HG03103 (cell line): ENCODE results near the gene HCFC1R1.
"Not testable (repeated sequence)": the region's sequence is repeated elsewhere in the genome, so short reads cannot be mapped to it uniquely, and the experiment has no call there.

Source experiments
- ATAC-seq: cut with Tn5 transposase; IDR thresholded peaks from one replicate; pipeline ENCODE4 v1.9.1; 2021; ENCODE audit warnings: low read depth; ENCODE audit not compliant: unreplicated experiment

The HCFC1R1 gene

DNA sequence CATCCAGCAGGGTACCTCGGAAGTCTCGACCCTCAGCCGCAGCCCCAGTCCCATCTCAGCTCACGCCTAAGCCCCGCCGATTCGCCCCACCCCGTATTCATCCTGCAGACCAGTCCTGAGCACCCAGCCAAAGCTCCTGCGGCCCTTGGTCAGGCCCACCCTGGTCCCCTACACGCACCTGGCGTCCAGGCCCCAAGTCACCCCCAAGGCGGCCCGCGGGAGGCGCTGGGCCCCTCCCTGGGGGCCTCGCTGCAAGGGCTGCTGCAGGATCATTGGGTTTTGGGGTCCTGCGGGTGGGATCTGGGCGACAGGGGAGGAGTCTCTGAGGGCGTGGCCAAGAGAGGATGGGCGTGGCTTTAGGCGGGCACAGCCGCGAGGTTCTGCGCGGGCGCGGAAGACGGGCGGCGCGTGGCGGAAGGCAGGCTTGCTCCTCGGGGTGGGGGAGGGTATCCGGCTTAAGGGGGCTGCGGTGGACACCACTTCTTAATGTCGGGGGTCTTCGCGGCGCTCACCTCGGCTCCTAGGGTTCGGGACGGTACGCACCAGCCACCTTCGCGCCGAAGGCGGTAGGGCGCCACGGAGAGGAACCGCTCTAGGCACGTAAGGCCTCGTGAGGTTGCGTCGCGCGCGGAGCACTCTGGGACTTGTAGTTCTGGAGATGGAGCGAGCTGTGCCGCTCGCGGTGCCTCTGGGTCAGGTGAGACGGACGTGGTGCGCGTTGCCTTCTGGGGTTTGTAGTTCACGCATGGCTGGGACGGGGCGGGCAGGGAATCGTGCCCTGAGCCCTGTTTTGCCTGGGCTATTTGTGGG lies at the start of gene HCFC1R1, which contains the start of gene THOC6:
Gene HCFC1R1 (minus strand): TSS at position 274 of the 810 bp plus-strand sequence. CDS start 1 bp downstream, at position 273.
Gene THOC6 (plus strand): TSS at position 367 of the 810 bp plus-strand sequence. CDS start 292 bp downstream, at position 659.
- peak; percentile 59 for ATAC-seq

GRCh38 chr16:3073448-3073847 lies 49.7 kb upstream of the HCFC1R1 start:
- ATAC-seq, result no peak

DNA sequence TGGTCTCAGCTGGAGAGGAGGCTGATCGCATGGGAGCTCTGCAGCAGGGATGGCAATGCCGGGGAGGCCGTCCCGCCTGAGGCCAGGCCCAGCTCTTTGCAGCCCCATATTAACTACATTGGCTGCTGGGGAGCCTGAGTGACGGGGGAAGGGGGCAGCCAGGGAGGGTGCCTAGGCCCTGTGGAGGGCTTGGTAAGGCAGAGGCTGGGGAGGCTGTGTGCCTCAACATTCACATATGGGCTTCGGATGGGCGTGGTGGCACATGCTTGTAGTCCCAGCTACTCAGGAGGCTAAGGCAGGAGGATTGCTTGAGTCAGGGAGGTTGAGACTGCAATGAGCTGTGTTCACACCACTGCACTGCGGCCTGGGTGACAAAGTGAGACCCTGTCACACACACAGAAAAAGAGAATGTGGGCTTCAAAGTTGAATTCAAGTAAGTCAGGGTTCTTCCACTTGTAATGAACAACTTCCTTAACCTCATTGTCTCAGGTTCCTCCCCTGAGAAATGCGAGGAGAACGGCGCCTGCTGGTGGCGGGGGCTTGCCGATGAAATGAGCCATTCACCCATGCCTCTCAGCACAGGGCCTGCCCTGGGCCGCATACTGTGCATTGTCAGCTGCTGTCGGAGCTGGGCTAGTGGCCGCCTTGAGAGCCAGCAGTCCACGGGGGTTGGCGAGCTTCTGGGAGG lies 49.0 kb upstream of the HCFC1R1 start:
- ATAC-seq, result not testable (repeated sequence)

DNA sequence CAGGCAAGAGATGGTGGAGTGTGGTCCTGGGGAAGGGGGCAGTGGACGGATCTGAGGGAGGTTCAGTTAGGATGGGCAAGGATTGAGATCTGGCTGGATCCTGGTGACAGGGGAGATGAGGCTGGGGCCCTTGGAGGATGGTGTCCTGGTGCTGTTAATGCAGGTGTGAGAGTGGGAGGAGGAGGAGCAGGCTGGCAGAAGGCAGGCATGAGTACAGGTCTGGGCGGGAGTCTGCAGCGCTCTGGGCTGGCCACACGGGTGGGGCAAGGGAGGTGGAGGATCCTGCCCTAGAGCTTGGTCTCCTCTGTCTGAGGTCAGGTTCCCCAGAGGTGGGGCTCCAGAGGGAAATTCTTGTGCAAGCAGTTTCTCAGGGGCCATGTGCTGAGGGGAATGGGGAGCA lies 48.4 kb upstream of the HCFC1R1 start:
- not testable (repeated sequence) for ATAC-seq

DNA sequence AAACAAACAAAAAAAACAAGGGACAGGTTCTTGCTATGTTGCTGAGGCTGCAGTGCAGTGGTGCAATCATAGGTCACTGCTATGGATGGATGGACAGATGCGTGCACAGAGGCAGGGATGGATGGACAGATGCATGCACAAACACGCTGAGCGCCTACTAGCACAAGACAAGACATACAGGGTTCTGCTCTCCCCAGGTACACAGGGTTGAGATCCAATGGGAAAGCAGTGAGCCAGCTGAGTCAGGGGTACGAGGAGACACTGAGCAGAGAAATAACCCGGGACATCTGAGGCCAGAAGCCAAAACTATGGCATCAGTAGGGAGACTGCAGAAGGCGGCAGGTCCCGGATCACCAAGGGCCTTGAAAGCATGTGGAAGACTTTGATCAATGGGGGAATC lies 47.9 kb upstream of the HCFC1R1 start:
- no peak for ATAC-seq

GRCh38 chr16:3070608-3071111 lies 46.9 kb upstream of the HCFC1R1 start:
- ATAC-seq, result no peak

- ATAC-seq, result not testable (repeated sequence)
Observed at GRCh38 chr16:3069146-3069545, 45.4 kb upstream of the HCFC1R1 start.

- ATAC-seq, result no peak
Observed at GRCh38 chr16:3068487-3068886, 44.7 kb upstream of the HCFC1R1 start.

DNA sequence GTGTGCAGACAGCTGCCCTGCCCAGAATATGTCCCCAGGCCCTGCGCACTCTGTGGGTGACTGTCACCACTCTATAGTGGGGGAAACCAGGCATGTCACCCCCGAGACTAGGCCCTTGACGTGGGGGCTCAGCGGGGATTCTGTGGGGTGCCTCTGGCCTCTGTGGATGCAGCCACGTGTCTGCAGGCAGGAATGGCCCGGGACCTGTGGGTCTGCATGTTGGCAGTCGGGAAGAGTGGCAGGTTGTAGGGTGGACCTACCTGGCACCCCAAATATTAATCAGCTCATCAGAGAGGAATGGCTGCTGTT lies 42.7 kb upstream of the HCFC1R1 start:
- no peak for ATAC-seq

DNA sequence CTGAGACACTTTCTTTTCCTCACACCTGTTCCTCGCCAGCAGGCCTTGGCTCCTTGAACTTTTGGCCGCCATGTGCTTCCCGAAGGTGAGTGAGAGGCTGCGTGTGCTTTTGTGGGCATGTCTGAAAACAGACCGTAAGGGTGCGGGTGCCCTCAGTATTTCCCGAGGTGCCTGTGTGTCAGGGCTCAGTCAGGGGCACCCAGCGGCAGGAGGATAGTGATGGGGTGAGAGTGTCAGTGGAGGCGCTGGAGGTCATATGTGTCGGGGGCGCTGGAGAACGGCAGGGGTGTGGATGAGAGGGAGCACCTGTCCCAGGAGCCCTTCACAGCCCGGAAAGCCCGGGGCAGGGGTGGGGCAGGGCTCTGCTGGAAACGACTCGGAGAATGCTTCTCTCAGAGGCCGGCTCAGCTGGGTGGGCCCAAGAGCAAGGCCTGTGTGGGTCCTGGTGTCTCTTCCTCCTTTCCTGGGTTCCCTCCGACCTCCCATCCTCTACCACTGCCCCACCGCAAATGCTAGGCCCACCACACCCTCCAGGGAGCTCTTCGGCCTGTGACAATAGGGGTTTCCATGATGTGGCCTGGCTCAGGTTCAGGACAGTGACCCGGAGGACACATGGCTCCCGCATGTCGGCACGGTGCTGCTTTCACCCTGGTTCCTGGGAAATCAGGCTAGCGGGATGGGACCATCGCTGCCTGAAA lies 42.1 kb upstream of the HCFC1R1 start:
- no peak for ATAC-seq

DNA sequence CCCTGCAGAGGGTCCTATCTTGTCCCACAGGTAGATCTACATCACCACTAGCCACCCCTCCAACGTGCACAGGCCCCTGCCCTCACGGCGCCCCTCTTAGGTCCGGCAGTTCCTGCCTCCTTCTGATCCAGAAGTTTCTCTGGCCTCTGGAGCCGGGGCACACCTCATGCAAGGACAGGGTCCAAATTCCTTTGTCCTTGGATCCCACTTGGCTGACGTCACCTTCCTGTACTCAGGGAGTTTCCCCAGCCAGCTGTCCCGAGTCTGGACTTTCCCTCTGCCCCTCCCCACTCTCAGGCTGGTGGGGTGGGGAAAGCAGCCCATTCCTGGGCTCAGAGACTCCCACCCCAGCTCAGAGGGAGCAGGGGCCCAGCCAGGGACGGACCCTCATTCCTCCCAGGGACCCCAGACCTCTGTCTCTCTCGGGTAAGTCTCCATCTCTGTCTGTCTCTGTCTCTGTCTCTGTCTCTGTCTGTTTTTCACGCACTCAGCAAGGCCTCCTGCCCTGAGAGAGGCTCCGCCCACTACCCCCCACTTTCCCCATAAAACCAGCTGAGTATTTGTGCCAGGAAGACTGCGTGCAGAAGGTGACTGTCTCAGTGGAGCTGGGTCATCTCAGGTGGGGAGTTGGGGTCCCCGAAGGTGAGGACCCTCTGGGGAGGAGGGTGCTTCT lies 41.5 kb upstream of the HCFC1R1 start, which contains the start of gene IL32:
Gene IL32 (plus strand): TSS at position 572 of the 673 bp plus-strand sequence. CDS start 172 bp downstream, outside the sequence.
- ATAC-seq, result no peak

DNA sequence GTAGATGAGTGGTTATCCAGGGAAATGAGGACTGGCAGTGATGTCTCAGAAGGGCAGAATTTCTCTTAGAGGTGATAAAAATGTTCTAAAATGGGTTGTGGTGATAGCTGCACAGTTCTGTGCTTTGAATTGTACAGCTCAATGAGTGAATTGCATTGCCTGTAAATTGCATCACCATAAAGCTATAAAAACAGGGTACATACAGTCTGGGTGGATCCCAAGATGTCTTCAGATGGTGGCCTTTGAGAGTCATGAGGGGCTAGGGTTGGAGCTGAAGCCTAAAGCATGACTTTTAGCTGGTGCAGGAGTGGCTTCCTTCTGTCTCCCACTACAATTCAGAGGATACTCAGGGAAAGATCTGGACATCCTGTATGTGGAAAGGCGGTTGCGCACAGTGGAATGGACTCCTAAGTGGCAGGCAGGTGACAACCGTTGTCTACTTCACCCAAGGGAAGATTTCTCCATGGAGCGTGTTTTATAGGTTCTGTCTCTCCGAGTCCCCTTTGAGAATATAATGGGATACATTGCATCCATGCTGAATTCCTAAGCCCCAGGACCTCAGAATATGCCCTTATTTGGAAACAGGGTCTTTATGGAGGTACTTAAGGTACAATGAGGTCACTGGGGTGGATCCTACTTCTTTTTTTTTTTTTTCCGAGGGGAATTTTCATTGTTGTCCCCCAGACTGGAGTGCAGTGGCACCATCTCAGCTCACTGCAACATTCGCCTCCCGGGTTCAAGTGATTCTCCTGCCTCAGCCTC lies 40.1 kb upstream of the HCFC1R1 start:
- no peak for ATAC-seq

DNA sequence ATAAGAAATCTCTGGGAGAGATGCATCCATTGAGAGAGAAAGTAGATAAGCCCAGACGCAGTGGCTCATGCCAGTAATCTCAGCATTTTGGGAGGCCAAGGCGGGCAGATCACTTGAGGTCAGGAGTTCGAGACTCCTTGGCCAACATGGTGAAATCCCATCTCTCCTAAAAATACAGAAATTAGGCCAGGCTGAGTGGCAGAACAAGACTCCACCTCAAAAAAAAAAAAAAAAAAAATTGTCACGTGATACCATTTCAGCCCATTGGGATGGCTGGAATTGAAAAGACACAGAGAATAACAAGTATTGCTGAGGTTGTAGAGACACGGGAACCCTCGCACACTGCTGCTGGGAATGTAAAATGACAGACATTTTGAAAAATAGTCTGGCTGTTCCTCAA lies 38.8 kb upstream of the HCFC1R1 start:
- no peak for ATAC-seq

DNA sequence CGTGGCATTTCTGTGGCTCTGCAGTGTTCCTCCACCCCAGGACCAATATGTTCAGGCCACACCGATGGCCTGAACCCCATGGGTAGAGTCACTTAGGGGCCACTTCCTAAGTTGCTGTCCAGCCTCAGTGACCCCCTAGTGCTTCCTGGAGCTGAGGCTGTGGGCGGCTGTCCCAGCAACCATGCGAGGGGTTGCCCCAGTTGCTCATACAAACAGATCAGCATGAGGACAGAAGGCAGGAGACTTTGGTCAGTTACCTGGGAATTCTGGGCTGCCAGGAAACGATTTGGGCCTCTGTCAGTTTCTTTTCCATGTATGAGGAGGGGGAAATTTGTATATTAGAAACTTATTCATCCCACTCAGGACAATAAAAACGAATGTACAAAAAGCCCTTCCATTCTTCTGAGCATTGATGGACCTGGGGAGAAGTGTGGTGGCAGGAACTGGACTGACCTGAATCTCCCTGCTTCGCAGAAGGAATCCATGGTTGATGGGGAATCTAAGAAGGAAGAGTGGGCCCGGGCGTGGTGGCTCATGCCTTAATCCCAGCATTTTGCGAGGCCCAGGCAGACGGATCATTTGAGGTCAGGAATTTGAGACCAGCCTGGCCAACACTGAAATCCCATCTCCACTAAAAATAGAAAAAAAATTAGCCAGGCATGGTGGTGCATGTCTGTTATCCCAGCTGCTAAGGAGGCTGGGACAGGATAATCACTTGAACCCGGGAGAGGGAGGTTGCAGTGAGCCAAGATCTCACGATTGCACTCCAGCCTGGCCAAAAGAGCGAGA lies 36.8 kb upstream of the HCFC1R1 start:
- ATAC-seq, result no peak

- no peak for ATAC-seq
Observed at GRCh38 chr16:3059723-3060242, 36.0 kb upstream of the HCFC1R1 start.

DNA sequence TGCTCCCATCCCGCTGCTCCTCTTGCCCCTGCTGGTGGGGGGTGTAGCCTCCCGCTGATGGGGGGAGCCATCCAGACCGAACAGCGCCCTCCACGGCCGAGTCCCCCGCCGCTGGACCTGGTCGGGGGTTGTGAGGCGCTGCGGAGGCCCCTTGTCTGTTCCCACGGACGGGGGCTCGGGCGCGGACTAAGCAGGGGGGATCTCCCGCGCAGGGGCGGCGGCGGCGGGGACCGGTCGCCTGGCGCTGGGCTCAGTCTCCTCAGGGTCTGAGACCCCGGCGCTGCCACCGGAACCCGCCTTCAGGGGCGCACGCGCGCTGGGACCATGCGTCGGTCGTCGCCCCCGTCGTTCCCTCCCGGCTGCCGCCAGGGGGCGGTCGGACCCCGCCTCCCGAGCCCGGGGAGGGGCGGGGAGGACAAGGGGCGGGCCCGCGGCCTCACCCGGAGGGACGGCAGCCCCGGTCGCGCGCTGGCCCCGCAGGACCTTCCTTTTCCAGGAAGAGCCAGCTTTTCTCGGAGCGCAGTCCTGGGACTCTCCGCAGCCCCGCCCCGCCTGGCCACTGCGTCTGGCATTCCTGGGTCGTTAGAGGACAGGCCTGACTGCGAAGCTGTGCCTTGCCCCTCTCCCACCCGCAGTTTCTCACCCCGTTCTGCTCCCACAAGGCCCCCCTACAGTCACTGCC lies 35.4 kb upstream of the HCFC1R1 start:
- peak; percentile 72 for ATAC-seq

- ATAC-seq, result no peak
Observed at GRCh38 chr16:3058139-3059030, 34.6 kb upstream of the HCFC1R1 start.
